ENCODE data around the gene FHOD3.

DNA sequence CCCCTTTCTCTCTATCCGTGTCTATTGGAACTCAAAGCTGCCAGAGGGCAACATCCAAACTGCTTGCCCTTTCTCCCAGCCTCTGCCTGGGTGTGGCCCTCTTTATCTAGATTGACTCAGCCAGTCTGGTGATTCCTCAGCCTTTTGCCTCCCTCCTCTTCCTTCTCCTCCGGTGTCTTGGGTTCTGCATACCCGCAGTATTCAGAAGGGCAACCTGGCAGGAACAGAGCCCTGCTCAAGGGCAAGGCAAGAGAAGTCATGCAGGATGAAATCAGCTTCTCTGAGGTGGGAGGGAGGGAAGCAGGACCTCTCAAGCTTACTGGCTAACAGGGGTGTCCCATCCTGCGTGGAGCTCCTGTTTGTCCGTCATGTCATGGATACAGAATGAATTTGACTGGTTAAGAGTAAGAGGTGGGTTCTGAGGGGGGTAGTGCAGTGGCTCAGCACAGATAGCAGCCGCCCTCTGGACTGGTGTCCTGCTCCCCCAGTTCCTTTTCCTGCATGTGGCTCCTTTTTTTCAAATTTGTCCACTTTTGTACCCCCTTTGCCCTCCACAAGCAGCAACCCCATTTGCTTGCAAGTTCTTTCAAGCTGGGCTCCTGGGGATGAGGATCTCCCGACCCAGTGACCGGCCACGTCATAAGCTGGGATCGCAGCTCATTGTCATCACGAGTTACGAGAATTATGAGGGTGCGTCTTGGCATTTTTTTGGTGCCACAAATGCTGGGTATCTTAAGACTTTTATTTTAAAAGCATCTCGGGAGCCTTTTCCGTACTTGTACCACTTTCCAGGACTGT is 154.1 kb downstream of the FHOD3 start:
- TF ChIP-seq POLR2A (IDR thresholded peaks at IDR 0.05), result no peak
- TF ChIP-seq, protein P1, sequence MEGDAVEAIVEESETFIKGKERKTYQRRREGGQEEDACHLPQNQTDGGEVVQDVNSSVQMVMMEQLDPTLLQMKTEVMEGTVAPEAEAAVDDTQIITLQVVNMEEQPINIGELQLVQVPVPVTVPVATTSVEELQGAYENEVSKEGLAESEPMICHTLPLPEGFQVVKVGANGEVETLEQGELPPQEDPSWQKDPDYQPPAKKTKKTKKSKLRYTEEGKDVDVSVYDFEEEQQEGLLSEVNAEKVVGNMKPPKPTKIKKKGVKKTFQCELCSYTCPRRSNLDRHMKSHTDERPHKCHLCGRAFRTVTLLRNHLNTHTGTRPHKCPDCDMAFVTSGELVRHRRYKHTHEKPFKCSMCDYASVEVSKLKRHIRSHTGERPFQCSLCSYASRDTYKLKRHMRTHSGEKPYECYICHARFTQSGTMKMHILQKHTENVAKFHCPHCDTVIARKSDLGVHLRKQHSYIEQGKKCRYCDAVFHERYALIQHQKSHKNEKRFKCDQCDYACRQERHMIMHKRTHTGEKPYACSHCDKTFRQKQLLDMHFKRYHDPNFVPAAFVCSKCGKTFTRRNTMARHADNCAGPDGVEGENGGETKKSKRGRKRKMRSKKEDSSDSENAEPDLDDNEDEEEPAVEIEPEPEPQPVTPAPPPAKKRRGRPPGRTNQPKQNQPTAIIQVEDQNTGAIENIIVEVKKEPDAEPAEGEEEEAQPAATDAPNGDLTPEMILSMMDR (IDR thresholded peaks at IDR 0.05), result no peak
